ENCODE data around the gene SRRM2.

Gene SRRM2

DNA sequence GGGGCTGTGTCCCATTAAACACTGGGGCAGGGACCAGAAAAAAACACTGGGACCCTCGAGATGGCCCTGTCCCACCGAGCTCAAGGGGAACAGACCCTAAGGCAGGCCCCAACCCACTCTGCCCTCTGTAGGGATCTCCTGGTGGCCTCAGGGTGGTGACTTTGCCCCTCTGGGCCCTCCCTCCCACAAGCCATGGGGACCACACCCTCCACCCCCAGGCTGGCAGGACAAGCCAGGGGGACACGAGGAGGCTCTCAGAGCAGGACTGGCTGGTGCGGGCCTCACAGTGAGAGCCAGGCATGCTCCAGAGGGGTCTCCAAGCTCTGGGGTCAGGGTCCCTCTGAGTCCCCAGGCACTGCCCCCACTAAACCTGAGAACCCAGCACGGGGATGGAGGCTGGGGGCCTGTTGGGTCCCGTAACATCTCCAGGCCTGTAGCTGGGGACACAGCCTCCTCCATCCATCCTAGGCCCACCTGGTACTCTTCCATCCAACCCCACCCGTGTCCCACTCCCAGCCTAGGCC is 14.5 kb upstream of the SRRM2 start:
- DNase-seq (ENCODE audit: low read depth in 1 of 2, low spot score in 1 of 2) = no peak

- no peak for DNase-seq (ENCODE audit: low read depth in 1 of 2, low spot score in 1 of 2)
These were observed 13.8 kb upstream of the SRRM2 start for GRCh38 chr16:2738615-2739014.

DNA sequence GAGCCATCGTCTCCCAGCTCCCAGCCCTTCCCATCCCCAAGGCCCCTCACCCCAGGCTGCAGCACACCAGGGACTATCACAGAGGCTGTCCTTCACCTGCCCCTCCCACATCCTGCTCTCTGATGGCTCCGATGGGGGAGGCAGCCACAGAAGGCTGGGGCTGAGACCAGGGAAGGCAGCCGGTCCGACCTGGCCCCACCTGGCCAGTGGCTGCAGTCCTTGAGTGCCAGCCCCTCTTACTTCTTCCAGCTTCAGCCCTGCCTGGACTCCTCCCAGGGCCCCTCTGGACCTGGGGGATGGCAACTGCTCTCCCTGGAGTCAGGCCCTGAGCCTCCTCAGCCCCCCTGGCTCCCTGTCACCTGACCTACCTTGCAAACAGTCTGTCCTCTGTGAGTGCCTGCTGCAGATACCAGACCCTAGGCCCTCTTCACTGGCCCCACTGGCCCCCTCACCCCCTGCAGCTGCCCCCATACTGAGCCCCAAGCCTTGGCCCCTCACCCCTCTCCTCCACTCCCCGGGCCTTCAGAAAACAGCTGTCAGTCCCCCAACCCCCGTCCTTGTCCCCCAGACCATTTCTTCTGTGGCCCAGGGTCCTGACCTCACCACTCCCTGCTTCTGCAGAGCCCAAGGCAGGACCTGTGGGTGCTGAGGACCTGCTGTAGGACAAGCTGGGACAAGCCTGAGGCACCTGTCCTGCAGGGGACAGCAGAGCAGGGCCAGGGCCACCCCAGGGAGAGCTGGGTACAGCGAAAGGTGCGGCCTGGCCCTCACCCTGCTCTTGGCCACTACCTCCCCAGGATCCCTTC is 12.6 kb upstream of the SRRM2 start:
- DNase-seq (ENCODE audit: low read depth in 1 of 2, low spot score in 1 of 2) = no peak

GRCh38 chr16:2740476-2740875 is 12.0 kb upstream of the SRRM2 start:
- no peak for DNase-seq (ENCODE audit: low read depth in 1 of 2, low spot score in 1 of 2)

DNA sequence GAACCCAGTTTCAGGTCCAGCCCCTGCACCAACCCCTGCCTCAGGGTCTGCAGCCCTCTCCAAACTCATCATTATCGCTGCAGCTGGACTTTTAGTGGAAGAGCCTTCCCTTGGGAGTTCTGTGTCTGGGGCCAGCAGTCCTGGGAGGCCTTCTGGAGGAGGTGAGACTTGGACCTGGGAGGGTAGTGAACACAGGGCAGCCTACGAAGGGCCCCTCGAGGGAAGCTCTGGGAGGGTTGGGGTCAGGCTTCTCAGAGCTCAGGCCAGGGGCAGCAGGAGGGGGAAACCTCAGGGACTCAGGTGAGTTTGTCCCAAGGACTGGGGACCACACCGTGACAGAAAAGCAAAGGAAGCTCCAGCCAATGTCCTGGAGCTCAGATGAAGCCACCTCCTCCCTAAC is 11.3 kb upstream of the SRRM2 start:
- DNase-seq (ENCODE audit: low read depth in 1 of 2, low spot score in 1 of 2) = no peak

- DNase-seq (ENCODE audit: low read depth in 1 of 2, low spot score in 1 of 2) = no peak
These were observed 10.0 kb upstream of the SRRM2 start for GRCh38 chr16:2742323-2743006.

GRCh38 chr16:2743007-2743810 is 9.2 kb upstream of the SRRM2 start:
- DNase-seq (ENCODE audit: low read depth in 1 of 2, low spot score in 1 of 2) = no peak

GRCh38 chr16:2744711-2745110 is 7.7 kb upstream of the SRRM2 start:
- DNase-seq (ENCODE audit: low read depth in 1 of 2, low spot score in 1 of 2) = no peak

DNA sequence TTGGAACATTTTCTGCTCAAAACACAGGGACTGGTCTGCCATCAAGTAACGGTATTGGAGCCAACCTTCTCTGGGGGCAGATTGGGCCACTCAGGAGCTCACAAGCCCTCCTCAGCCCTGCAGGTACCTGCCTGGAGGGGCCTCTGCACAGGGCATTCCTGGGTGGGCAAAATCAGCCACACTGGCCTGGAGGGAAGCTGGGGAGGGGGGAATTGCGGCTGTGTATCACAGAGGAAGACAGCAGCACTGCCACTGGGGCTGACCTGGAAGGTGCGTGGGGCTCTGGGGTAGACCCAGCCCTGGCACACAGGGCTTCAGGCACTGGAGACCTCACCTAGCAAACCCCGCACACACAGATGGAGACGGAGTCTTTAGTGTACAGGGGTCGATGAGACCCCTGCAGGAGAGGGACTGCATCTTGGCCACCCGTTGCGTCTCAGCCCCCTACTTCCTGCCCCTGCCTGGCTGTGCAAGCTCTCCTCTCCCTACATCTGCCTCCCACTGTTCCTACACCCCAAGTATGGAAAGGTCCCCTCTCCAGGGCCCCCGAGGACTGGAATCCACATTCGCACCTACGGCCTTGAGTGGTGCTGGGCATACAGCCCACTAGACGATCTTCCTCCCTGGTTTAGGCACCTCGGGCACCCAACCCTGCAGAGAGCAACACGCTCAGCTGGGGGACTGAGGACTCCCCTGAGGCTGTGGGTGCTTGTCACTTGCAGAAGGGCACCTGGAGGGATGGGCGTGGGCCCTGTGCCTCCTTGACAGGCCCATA is 7.1 kb upstream of the SRRM2 start:
- DNase-seq (ENCODE audit: low read depth in 1 of 2, low spot score in 1 of 2) = no peak

- no peak for DNase-seq (ENCODE audit: low read depth in 1 of 2, low spot score in 1 of 2)
These were observed 6.5 kb upstream of the SRRM2 start for GRCh38 chr16:2745961-2746360.

GRCh38 chr16:2748757-2749455 is 3.5 kb upstream of the SRRM2 start:
- no peak for DNase-seq (ENCODE audit: low read depth in 1 of 2, low spot score in 1 of 2)

- DNase-seq (ENCODE audit: low read depth in 1 of 2, low spot score in 1 of 2) = no peak
These were observed 3.0 kb upstream of the SRRM2 start for GRCh38 chr16:2749476-2749875.

- no peak for DNase-seq (ENCODE audit: low read depth in 1 of 2, low spot score in 1 of 2)
These were observed 2.5 kb upstream of the SRRM2 start for GRCh38 chr16:2749936-2750335.

DNA sequence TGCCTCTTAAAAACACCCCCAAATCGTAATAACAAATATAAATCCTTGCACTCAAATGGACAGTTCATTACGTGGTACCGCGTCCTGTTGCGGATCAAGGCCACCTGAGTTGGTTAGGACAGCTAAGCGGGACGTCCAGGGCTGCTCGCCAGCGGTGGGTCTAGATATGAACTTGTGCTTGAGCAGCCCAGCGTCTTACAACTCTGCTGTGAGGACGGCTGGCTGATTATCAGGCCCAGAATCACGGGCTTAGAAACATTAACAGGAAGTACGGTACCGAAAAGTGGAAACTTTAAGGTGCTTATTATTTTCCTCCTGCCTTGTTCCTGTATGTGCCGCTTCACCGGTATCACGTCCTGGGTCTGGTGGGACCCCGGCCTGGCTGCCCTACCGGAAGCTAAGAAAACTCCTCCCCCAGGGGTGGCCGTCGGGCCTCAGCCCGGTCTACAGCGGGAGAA is 832 bp upstream of the SRRM2 start:
- DNase-seq (ENCODE audit: low read depth in 1 of 2, low spot score in 1 of 2) = no peak

- no peak for DNase-seq (ENCODE audit: low read depth in 1 of 2, low spot score in 1 of 2)
These were observed 653 bp downstream of the SRRM2 start for GRCh38 chr16:2752850-2753732.

- no peak for DNase-seq (ENCODE audit: low read depth in 1 of 2, low spot score in 1 of 2)
These were observed 1.2 kb downstream of the SRRM2 start for GRCh38 chr16:2753733-2754020.

DNA sequence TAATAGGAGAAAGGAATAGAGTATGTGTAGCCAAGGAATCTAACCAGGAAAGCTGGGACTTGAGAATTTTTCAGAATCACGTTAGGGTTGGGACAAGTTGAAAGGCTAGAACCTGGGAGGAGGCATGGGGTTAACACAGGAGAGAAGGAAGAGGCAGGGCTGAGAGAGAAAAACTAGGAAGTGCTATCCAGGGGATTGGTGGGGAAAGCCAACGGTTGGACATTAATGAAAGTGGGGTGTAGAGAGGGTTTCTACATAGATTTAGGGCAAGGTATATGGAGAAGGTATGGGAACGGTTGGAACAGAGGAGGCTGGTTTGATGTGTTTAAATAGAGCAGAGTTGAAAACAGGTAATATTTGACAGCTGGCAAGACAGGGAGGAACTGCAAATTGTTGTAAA is 2.7 kb downstream of the SRRM2 start:
- DNase-seq (ENCODE audit: low read depth in 1 of 2, low spot score in 1 of 2) = no peak

- DNase-seq (ENCODE audit: low read depth in 1 of 2, low spot score in 1 of 2) = no peak
These were observed 4.0 kb downstream of the SRRM2 start for GRCh38 chr16:2756288-2757015.

GRCh38 chr16:2757344-2757743 is 4.9 kb downstream of the SRRM2 start:
- DNase-seq (ENCODE audit: low read depth in 1 of 2, low spot score in 1 of 2) = no peak

Data from stimulated activated CD4-positive, alpha-beta T cell treated with anti-CD3 and anti-CD28 coated beads, Interleukin-15, amount 100 ng/mL, for 1 hour (primary cell).